ENCODE data around the gene KRTAP10-1.

DNA sequence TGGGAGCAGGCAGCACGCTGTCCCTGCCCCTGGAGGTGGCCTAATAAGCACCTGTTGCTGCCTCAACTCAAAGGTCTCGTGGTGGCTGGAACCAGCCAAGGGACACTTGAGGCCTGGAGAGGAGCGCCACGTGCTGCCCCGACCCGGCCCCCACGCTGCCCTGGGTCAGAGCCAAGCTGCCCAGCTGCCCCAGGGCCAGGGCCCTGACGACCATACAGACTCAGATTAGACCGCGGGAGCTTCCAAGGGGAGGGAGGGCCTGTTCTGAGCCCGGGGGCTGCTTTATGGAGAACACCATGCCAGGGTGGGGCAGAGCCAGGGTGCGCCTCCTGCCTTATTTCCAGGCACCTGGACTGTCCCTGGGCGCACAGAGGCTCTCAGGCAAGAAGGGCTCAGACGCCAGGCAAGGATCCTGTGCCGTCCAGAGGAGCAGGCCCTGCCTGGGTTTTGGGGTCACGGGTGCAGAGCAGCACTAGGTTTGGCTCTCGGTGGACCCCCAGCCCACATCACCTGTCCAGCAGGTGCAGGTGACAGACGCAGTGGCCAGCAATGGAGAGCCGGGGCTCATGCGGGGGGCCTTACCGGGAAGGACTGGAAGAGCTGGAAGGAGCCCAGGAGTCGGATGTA, 18.6 kb downstream of the KRTAP10-1 start:
- TF ChIP-seq POLR2AphosphoS5 (IDR thresholded peaks at IDR 0.05) (no peak), CTCF (IDR thresholded peaks at IDR 0.05) (no peak)
